ENCODE measurements around the gene RSPRY1. TPM values are rescaled to one million over a fixed set of nuclear protein-coding genes. Genes with fewer than 3 reads are reported as not detected.
A peak's percentile ranks its signal among the peaks of the same experiment; 100 is the strongest.
"Not testable (repeated sequence)": the region's sequence is repeated elsewhere in the genome, so short reads cannot be mapped to it uniquely, and the experiment has no call there.

Gene RSPRY1
- total RNA-seq, 1 donor = 64.8 TPM

- H3K4me3 ChIP-seq (ENCODE audit: low read depth, low read length) = no peak overlapping the region
- DNase-seq (ENCODE audit: low read depth) = no peak
- TF ChIP-seq, protein P1, sequence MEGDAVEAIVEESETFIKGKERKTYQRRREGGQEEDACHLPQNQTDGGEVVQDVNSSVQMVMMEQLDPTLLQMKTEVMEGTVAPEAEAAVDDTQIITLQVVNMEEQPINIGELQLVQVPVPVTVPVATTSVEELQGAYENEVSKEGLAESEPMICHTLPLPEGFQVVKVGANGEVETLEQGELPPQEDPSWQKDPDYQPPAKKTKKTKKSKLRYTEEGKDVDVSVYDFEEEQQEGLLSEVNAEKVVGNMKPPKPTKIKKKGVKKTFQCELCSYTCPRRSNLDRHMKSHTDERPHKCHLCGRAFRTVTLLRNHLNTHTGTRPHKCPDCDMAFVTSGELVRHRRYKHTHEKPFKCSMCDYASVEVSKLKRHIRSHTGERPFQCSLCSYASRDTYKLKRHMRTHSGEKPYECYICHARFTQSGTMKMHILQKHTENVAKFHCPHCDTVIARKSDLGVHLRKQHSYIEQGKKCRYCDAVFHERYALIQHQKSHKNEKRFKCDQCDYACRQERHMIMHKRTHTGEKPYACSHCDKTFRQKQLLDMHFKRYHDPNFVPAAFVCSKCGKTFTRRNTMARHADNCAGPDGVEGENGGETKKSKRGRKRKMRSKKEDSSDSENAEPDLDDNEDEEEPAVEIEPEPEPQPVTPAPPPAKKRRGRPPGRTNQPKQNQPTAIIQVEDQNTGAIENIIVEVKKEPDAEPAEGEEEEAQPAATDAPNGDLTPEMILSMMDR (IDR thresholded peaks at IDR 0.05; ENCODE audit: insufficient read depth, low read depth, low read length) = no peak
Observed at GRCh38 chr16:57271063-57271345, 84.9 kb downstream of the RSPRY1 start.

- DNase-seq (ENCODE audit: low read depth) = no peak
- TF ChIP-seq, protein P1 (IDR thresholded peaks at IDR 0.05; ENCODE audit: insufficient read depth, low read depth, low read length) = no peak
- no peak overlapping the region for H3K4me3 ChIP-seq (ENCODE audit: low read depth, low read length)
Observed at GRCh38 chr16:57271867-57272495, 85.9 kb downstream of the RSPRY1 start.

GRCh38 chr16:57273359-57273758 lies 87.2 kb downstream of the RSPRY1 start:
- H3K4me3 ChIP-seq (ENCODE audit: low read depth, low read length) = no peak overlapping the region
- TF ChIP-seq, protein P1 (IDR thresholded peaks at IDR 0.05; ENCODE audit: insufficient read depth, low read depth, low read length) = no peak
- DNase-seq (ENCODE audit: low read depth) = no peak

DNA sequence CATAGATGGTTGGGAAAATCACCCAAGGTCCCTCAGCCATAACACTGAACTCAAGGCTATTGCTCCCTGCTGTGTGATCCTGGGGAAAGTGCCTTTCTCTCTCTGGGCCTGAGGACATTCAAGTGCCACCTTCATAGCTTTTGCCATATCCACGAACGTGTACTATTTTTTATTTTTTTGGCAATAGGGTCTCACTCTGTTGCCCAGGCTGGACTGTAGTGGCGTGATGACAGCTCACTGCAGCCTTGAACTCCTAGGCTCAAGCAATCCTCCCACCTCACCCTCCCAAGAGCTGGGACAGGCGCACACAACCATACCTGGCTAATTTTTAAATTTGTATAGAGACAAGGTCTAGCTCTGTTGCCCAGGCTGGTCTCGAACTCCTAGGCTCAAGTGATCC lies 87.7 kb downstream of the RSPRY1 start:
- H3K4me3 ChIP-seq (ENCODE audit: low read depth, low read length) = no peak overlapping the region
- no peak for DNase-seq (ENCODE audit: low read depth)
- TF ChIP-seq, protein P1 (IDR thresholded peaks at IDR 0.05; ENCODE audit: insufficient read depth, low read depth, low read length) = no peak

GRCh38 chr16:57275946-57276345 lies 89.8 kb downstream of the RSPRY1 start:
- not testable (repeated sequence) for H3K4me3 ChIP-seq (ENCODE audit: low read depth, low read length); DNase-seq (ENCODE audit: low read depth)

- TF ChIP-seq, protein P1 (IDR thresholded peaks at IDR 0.05; ENCODE audit: insufficient read depth, low read depth, low read length) = no peak
- no peak overlapping the region for H3K4me3 ChIP-seq (ENCODE audit: low read depth, low read length)
- DNase-seq (ENCODE audit: low read depth) = peak; percentile 51
Observed at GRCh38 chr16:57276596-57276995, 90.5 kb downstream of the RSPRY1 start.

GRCh38 chr16:57277586-57277985 lies 91.5 kb downstream of the RSPRY1 start:
- TF ChIP-seq, protein P1 (IDR thresholded peaks at IDR 0.05; ENCODE audit: insufficient read depth, low read depth, low read length) = no peak
- H3K4me3 ChIP-seq (ENCODE audit: low read depth, low read length) = no peak overlapping the region
- peak; percentile 77 for DNase-seq (ENCODE audit: low read depth)
